ENCODE data around the gene OBP2B. TPM values are rescaled to one million over a fixed set of nuclear protein-coding genes. Genes with fewer than 3 reads are reported as not detected.
"Not testable (repeated sequence)": the region's sequence is repeated elsewhere in the genome, so short reads cannot be mapped to it uniquely, and the experiment has no call there.

Gene OBP2B
- total and polyA plus RNA-seq, 9 of the 15 experiments (the other 6 are each of a cell fraction or from before 2014, with no cell fraction given) = not detected

DNA sequence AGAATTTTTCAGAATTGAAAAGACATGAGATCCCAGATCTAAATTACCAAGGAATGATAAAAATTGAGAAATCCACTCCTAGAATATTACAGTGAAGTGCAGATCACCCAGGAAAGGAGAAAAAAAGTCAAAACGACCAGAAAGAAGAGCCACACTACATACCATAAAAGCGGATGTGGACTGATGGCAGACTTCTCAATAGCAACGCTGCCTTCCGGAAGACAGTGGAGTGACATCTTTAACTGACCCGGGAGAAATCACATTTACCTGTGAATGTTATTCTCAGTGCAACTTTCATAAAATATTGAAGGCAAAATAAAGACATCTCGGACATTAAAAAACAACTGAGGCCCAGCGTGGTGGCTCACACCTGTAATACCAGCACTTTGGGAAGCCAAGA is 21.5 kb upstream of the OBP2B start:
- H4K20me1 ChIP-seq (replicated peaks; ENCODE audit: control insufficient read depth, insufficient read depth, low read length); BruUV-seq (replicated peaks); POLR2A ChIA-PET; DNase-seq (ENCODE audit: extremely low read depth in 1 of 4, low spot score in 3 of 4); H2AFZ ChIP-seq (ENCODE audit: low read depth, low read length); H3K4me3 ChIP-seq; H3K9me3 ChIP-seq (replicated peaks; ENCODE audit: control insufficient read depth, insufficient read depth, low read depth, low read length); H3K27ac ChIP-seq (ENCODE audit: extremely low read depth, low read depth, low read length); in situ Hi-C loops (cut with MboI); H3K9ac ChIP-seq (ENCODE audit: insufficient read depth in 1 of 2, low read depth in 2 of 2, low read length in 2 of 2); H3K36me3 ChIP-seq (ENCODE audit: control insufficient read depth, insufficient read depth, low read length); H3K4me2 ChIP-seq (ENCODE audit: insufficient read depth, low read length); CTCF ChIA-PET (ENCODE audit: low intra/inter-chr PET ratio); H3K79me2 ChIP-seq (ENCODE audit: control insufficient read depth, insufficient read depth, low read length); ATAC-seq; H3K9me1 ChIP-seq (ENCODE audit: control insufficient read depth, insufficient read depth, low read length); intact Hi-C loops (cut with micrococcal nuclease): not testable (repeated sequence)
- FAIRE-seq = peak; percentile 37
- Histone ChIP-seq H3K4me1 (replicated peaks in 1 of 2; ENCODE audit: control insufficient read depth in 2 of 2, insufficient read depth in 2 of 2, low read length in 2 of 2) (peaks cover 0 to 20% of the 10 kb centered on the region in 2 experiments; a peak in 2 of 5 replicates), H3K27me3 (ENCODE audit: control insufficient read depth in 2 of 2, insufficient read depth in 2 of 2, low read length in 2 of 2) (peaks cover 3 to 22% of the 10 kb centered on the region in 2 experiments)
- TF ChIP-seq CBX3 (IDR thresholded peaks at IDR 0.05; ENCODE audit: borderline replicate concordance in 1 of 2, low read length in 2 of 2) (peak in 1 of 2 experiments; percentile 62; a peak in 1 of 3 replicates), CBX5 (IDR thresholded peaks at IDR 0.05; ENCODE audit: borderline replicate concordance, low read depth) (0 out of 2 replicates have a peak, but pooled peaks have one; percentile 53)
- WGBS (ENCODE audit: insufficient coverage, low coverage, missing lambda C conversion rate) = 38% methylated on average over 7 of the region's 7 CpGs

DNA sequence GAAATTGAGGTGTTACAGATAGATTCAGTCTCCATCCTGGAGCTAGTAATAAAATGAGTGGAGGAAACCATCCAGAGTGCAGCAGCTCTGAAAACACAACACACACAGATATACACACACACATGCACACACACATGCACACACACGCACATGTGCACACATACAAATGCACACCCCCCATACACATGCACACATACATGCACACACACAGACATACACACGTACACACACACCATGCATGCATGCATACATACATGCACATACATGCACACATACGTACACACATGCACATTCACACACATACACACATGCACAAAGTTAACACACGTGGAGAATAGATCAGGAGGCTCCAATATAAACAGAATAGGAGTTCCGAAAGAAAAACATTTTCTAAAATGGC is 21.0 kb upstream of the OBP2B start:
- H3K9ac ChIP-seq (ENCODE audit: insufficient read depth in 1 of 2, low read depth in 2 of 2, low read length in 2 of 2) = no peak overlapping the region
- no peak overlapping the region for H2AFZ ChIP-seq (ENCODE audit: low read depth, low read length)
- ATAC-seq = no peak
- no peaks in the 10 kb centered on the region for H3K9me1 ChIP-seq (ENCODE audit: control insufficient read depth, insufficient read depth, low read length)
- peaks cover 5% of the 10 kb centered on the region for H3K9me3 ChIP-seq (replicated peaks; ENCODE audit: control insufficient read depth, insufficient read depth, low read depth, low read length)
- peaks cover 7 to 27% of the 10 kb centered on the region in 2 experiments for H3K27me3 ChIP-seq (ENCODE audit: control insufficient read depth in 2 of 2, insufficient read depth in 2 of 2, low read length in 2 of 2)
- TF ChIP-seq NONO (IDR thresholded peaks at IDR 0.05; ENCODE audit: low read depth in 2 of 2, low read length in 1 of 2) (no peak), BDP1 (IDR thresholded peaks at IDR 0.05; ENCODE audit: insufficient read depth, insufficient read length) (no peak), KDM1A (IDR thresholded peaks at IDR 0.05) (peak in 1 of 2 experiments; percentile 39; a peak in 1 of 4 replicates), ELF4 (CRISPR knock-in tag; IDR thresholded peaks at IDR 0.05) (no peak)
- TF ChIP-seq, protein P1, sequence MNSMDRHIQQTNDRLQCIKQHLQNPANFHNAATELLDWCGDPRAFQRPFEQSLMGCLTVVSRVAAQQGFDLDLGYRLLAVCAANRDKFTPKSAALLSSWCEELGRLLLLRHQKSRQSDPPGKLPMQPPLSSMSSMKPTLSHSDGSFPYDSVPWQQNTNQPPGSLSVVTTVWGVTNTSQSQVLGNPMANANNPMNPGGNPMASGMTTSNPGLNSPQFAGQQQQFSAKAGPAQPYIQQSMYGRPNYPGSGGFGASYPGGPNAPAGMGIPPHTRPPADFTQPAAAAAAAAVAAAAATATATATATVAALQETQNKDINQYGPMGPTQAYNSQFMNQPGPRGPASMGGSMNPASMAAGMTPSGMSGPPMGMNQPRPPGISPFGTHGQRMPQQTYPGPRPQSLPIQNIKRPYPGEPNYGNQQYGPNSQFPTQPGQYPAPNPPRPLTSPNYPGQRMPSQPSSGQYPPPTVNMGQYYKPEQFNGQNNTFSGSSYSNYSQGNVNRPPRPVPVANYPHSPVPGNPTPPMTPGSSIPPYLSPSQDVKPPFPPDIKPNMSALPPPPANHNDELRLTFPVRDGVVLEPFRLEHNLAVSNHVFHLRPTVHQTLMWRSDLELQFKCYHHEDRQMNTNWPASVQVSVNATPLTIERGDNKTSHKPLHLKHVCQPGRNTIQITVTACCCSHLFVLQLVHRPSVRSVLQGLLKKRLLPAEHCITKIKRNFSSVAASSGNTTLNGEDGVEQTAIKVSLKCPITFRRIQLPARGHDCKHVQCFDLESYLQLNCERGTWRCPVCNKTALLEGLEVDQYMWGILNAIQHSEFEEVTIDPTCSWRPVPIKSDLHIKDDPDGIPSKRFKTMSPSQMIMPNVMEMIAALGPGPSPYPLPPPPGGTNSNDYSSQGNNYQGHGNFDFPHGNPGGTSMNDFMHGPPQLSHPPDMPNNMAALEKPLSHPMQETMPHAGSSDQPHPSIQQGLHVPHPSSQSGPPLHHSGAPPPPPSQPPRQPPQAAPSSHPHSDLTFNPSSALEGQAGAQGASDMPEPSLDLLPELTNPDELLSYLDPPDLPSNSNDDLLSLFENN (IDR thresholded peaks at IDR 0.05; ENCODE audit: low read depth in 2 of 2, low read length in 2 of 2) = no peak
- no peak overlapping the region for H3K4me3 ChIP-seq
- H3K4me2 ChIP-seq (ENCODE audit: insufficient read depth, low read length) = no peak overlapping the region
- in situ Hi-C loops (cut with MboI) (no loop called here), intact Hi-C loops (cut with micrococcal nuclease) (no loop called here)
- no peaks in the 10 kb centered on the region for H3K79me2 ChIP-seq (ENCODE audit: control insufficient read depth, insufficient read depth, low read length)
- no TSS peak for BruUV-seq (replicated peaks)
- POLR2A ChIA-PET = no interaction called here
- CTCF ChIA-PET (ENCODE audit: low intra/inter-chr PET ratio) = no interaction called here
- H3K4me1 ChIP-seq (replicated peaks in 1 of 2; ENCODE audit: control insufficient read depth in 2 of 2, insufficient read depth in 2 of 2, low read length in 2 of 2) = peaks cover 0 to 24% of the 10 kb centered on the region in 2 experiments; a peak in 2 of 5 replicates
- FAIRE-seq = peak; percentile 48
- DNase-seq (ENCODE audit: extremely low read depth in 1 of 4, low spot score in 3 of 4) = no peak
- H3K36me3 ChIP-seq (ENCODE audit: control insufficient read depth, insufficient read depth, low read length) = no peaks in the 10 kb centered on the region
- WGBS (ENCODE audit: insufficient coverage, low coverage, missing lambda C conversion rate) = 21% methylated on average over 5 of the region's 5 CpGs
- H4K20me1 ChIP-seq (replicated peaks; ENCODE audit: control insufficient read depth, insufficient read depth, low read length) = no peaks in the 10 kb centered on the region
- no peak overlapping the region for H3K27ac ChIP-seq (ENCODE audit: extremely low read depth, low read depth, low read length)

Measured in K562 (cell line).